Measurements from ENCODE around the gene SF3B6. TPM values are rescaled to one million over a fixed set of nuclear protein-coding genes. Genes with fewer than 3 reads are reported as not detected.
A peak's percentile ranks its signal among the peaks of the same experiment; 100 is the strongest.

The SF3B6 gene
- total RNA-seq, 1 experiment from 2014 or later, result 132 TPM

DNA sequence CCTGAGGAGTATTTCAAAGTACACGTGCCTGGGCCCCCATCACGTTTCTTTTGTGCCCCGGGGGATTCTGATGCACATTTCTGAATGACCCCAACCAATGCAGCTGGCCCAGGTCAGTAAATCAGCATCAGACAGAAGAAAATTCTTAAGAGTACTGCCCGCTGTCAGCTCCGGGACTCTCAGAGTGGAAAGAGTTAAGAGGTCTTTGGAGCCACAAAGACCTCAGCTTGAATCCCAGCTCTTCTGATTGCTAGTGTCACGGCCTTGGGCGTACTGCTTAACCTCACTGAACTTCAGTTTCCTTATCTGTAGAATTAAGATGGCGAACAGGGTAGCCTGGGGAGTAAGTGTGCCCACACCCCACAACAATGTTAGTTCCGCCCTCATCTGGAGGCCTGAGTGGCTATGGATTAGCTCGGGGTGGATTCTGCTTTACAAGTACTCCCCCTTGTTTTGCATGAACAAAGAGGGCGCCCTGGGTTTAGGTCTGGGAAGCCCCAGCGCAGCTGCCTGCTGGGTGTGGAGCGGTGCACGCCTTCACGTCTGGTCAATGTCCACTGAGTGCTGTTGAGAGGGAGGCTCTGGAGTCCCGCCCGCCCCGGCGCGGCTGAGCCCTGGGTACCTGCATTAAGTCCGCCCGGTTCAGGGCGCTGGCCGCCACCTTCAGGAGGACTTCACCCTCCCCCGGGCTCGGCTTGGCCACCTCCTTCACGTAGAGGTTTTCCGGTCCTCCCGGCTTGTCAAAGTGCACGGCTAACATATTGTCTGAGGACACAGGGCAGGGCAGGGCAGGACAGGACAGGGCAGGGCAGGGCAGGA, 7.7 kb upstream of the SF3B6 start:
- peak; percentile 89 for DNase-seq
- peaks cover 15% of the 10 kb centered on the region for H3K23me2 ChIP-seq (ENCODE audit: insufficient read length, low read depth, low read length, poor library complexity, severe bottlenecking)

More for the DNA sequence above, 7.7 kb upstream of the SF3B6 start:
- no peak overlapping the region for H3K4ac ChIP-seq (ENCODE audit: low read depth, low read length)
- no peak overlapping the region for H4K5ac ChIP-seq (ENCODE audit: insufficient read length, low read depth, low read length)
- H3K18ac ChIP-seq (ENCODE audit: insufficient read length, low read depth, low read length), result peak overlapping the region; percentile 91
- Mint-ChIP-seq H3K27ac (peak overlapping the region; percentile 97 to 99 (median 99)), H3K4me1 (peaks cover 14 to 19% of the 10 kb centered on the region in 2 experiments), H3K9me3 (no peaks in the 10 kb centered on the region), H3K36me3 (ENCODE audit: insufficient read depth in 1 of 3, low read depth in 3 of 3) (peaks cover 12 to 39% (median 38%) of the 10 kb centered on the region in 3 experiments), H3K4me3 (peak overlapping the region; percentile 85 to 93), H3K27me3 (ENCODE audit: low read depth) (no peaks in the 10 kb centered on the region)
- H3K14ac ChIP-seq (ENCODE audit: insufficient read depth, low read length), result peak overlapping the region; percentile 90
- no peak overlapping the region for H2BK5ac ChIP-seq (ENCODE audit: insufficient read length, low read length)
- H3K4me1 ChIP-seq (ENCODE audit: insufficient read depth, low read length), result peaks cover 2% of the 10 kb centered on the region; the same call in 1 of the 2 replicates
- H2BK20ac ChIP-seq (ENCODE audit: low read depth, low read length, poor library complexity, severe bottlenecking), result no peak overlapping the region
- peak overlapping the region; percentile 87 for H3K27ac ChIP-seq (ENCODE audit: insufficient read length, low read depth, low read length)
- H4K91ac ChIP-seq (ENCODE audit: insufficient read length, low read depth, low read length), result no peak overlapping the region
- no peak overlapping the region for H3K23ac ChIP-seq (ENCODE audit: insufficient read length, low read depth, low read length)
- H2AK5ac ChIP-seq (ENCODE audit: insufficient read length, low read length), result no peak overlapping the region
- no peak overlapping the region for H4K8ac ChIP-seq (replicated peaks; ENCODE audit: insufficient read length, low read depth, low read length)
- peak overlapping the region; percentile 73 for H3K9ac ChIP-seq (ENCODE audit: extremely low read depth, insufficient read length, low read length)
- no peaks in the 10 kb centered on the region for H3K79me1 ChIP-seq (ENCODE audit: insufficient read depth, low read depth, low read length, poor library complexity, severe bottlenecking)
- peaks cover 2% of the 10 kb centered on the region for H4K20me1 ChIP-seq (ENCODE audit: control insufficient read depth, insufficient read depth, insufficient read length)
- H2BK15ac ChIP-seq (ENCODE audit: low read depth, low read length), result no peak overlapping the region
- no peaks in the 10 kb centered on the region for H3K79me2 ChIP-seq (ENCODE audit: insufficient read depth, low read length)
- H2AFZ ChIP-seq (ENCODE audit: low read length), result no peak overlapping the region
- WGBS (ENCODE audit: extremely low coverage, insufficient read length, low lambda C conversion rate), result no CpG with 5 or more reads among the region's 30 CpGs
- no peak overlapping the region for H3K56ac ChIP-seq (ENCODE audit: insufficient read length, low read depth, low read length)
- TF ChIP-seq, protein P1, sequence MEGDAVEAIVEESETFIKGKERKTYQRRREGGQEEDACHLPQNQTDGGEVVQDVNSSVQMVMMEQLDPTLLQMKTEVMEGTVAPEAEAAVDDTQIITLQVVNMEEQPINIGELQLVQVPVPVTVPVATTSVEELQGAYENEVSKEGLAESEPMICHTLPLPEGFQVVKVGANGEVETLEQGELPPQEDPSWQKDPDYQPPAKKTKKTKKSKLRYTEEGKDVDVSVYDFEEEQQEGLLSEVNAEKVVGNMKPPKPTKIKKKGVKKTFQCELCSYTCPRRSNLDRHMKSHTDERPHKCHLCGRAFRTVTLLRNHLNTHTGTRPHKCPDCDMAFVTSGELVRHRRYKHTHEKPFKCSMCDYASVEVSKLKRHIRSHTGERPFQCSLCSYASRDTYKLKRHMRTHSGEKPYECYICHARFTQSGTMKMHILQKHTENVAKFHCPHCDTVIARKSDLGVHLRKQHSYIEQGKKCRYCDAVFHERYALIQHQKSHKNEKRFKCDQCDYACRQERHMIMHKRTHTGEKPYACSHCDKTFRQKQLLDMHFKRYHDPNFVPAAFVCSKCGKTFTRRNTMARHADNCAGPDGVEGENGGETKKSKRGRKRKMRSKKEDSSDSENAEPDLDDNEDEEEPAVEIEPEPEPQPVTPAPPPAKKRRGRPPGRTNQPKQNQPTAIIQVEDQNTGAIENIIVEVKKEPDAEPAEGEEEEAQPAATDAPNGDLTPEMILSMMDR (conservative IDR thresholded peaks at IDR 0.05), result no peak
- no peak overlapping the region for H3T11ph ChIP-seq (ENCODE audit: low read length)
- no peaks in the 10 kb centered on the region for H3K27me3 ChIP-seq (ENCODE audit: insufficient read depth, low read length)
- H3K9me3 ChIP-seq (ENCODE audit: control insufficient read depth, low read depth, low read length), result no peaks in the 10 kb centered on the region
- peak overlapping the region; percentile 96 for H3K4me2 ChIP-seq (ENCODE audit: insufficient read depth, insufficient read length, low read length)
- no peak overlapping the region for H2BK120ac ChIP-seq (ENCODE audit: low read depth, low read length, poor library complexity, severe bottlenecking)
- H2BK12ac ChIP-seq (ENCODE audit: insufficient read length, low read depth, low read length), result no peak overlapping the region
